Uterus (tissue), 2 donors: ENCODE measurements around the gene NUDT13.

Source experiments
- CTCF ChIP-seq, 4 experiments: fragments of 200-600 bp in 2 of 4; fragments of 450-650 bp in 2 of 4; sonication (generic) in 2 of 4; IDR thresholded peaks; one replicate each; pipeline ENCODE4 v1.5.1; 2016 to 2019; ENCODE audit warnings: antibody characterized with exemption in 4 of 4, mild to moderate bottlenecking in 2 of 4, moderate library complexity in 1 of 4
- POLR2A ChIP-seq, 2 donors: fragments of 450-650 bp; IDR thresholded peaks; one replicate each; pipeline ENCODE4 v1.6.1; 2016; ENCODE audit warnings: antibody characterized with exemption in 2 of 2, mild to moderate bottlenecking in 1 of 2, moderate library complexity in 1 of 2

GRCh38 chr10:73139251-73139650 is 29.0 kb downstream of the NUDT13 start:
- TF ChIP-seq POLR2A (IDR thresholded peaks at IDR 0.05) (no peak), CTCF (IDR thresholded peaks at IDR 0.05) (no peak)
